ENCODE results near the gene TRH. TPM values are rescaled to one million over a fixed set of nuclear protein-coding genes. Genes with fewer than 3 reads are reported as not detected.

The TRH gene
- total and polyA plus RNA-seq, 7 donors, result not detected

DNA sequence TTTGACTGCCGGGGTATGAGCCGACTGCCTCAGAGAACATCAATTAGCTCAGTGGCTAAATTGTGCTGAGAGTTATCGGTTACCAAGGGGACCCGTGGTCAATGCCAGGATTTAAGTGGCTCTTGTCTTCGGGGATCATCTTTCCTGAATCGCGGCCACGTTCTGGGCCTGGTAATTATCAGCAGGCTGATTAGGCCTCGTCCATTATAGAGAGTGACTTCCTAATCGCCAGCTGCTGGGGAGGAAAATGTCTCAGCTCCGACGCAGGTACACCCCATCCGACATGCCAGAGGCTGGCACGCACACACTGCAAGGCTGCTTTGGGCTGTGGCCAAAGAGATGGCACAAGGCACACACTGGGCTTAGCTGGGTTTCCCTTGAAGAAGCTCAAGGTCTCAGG, 10.6 kb downstream of the TRH start:
- ATAC-seq, result no peak
- WGBS, 3 donors, result 41 to 60% (median 54%) methylated on average over 14 of the region's 14 CpGs
- H3K4me1 ChIP-seq, result no peaks in the 10 kb centered on the region
- no peak overlapping the region for H3K4me3 ChIP-seq
- no peaks in the 10 kb centered on the region for H3K36me3 ChIP-seq (ENCODE audit: insufficient read depth in 1 of 2, low read depth in 1 of 2)
- H3K9me3 ChIP-seq, result no peaks in the 10 kb centered on the region
- H3K27ac ChIP-seq, result no peak overlapping the region
- intact Hi-C loops (cut with DNase I), result no loop called here
- peaks cover 0 to 9% (median 0%) of the 10 kb centered on the region in 3 donors for H3K27me3 ChIP-seq (ENCODE audit: insufficient read depth in 3 of 3, low read length in 2 of 3)
- DNase-seq, result no peak
- TF ChIP-seq, protein P1, sequence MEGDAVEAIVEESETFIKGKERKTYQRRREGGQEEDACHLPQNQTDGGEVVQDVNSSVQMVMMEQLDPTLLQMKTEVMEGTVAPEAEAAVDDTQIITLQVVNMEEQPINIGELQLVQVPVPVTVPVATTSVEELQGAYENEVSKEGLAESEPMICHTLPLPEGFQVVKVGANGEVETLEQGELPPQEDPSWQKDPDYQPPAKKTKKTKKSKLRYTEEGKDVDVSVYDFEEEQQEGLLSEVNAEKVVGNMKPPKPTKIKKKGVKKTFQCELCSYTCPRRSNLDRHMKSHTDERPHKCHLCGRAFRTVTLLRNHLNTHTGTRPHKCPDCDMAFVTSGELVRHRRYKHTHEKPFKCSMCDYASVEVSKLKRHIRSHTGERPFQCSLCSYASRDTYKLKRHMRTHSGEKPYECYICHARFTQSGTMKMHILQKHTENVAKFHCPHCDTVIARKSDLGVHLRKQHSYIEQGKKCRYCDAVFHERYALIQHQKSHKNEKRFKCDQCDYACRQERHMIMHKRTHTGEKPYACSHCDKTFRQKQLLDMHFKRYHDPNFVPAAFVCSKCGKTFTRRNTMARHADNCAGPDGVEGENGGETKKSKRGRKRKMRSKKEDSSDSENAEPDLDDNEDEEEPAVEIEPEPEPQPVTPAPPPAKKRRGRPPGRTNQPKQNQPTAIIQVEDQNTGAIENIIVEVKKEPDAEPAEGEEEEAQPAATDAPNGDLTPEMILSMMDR (IDR thresholded peaks at IDR 0.05), result no peak

DNA sequence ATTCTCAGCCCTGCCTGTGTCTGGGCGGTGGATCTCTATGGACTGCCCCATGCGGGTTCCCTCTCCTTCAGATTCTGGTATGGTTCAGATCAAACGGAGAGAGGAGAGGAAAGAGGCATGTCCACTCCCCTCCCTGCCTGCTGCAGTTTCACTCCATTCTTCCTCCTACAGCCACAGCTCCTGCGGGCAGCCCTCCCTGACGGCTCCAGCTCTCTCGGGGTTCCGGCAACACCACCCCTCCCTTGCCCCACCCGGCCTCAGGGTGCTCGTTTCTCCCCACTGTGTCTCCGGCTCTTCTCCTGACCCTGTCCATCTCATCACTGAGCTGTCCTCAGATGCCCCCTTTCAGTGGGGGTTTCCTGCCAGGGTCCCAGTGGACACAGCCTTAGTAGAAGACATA, 13.9 kb downstream of the TRH start:
- Histone ChIP-seq H3K27me3 (ENCODE audit: insufficient read depth in 3 of 3, low read length in 2 of 3) (no peaks in the 10 kb centered on the region), H3K9me3 (no peaks in the 10 kb centered on the region), H3K4me3 (no peak overlapping the region), H3K4me1 (no peaks in the 10 kb centered on the region), H3K27ac (no peak overlapping the region), H3K36me3 (ENCODE audit: insufficient read depth in 1 of 2, low read depth in 1 of 2) (no peaks in the 10 kb centered on the region)
- no peak for ATAC-seq
- TF ChIP-seq, protein P1 (IDR thresholded peaks at IDR 0.05), result no peak
- 62 to 71% (median 66%) methylated on average over 10 of the region's 10 CpGs for WGBS, 3 donors
- intact Hi-C loops (cut with DNase I), result no loop called here
- no peak for DNase-seq

DNA sequence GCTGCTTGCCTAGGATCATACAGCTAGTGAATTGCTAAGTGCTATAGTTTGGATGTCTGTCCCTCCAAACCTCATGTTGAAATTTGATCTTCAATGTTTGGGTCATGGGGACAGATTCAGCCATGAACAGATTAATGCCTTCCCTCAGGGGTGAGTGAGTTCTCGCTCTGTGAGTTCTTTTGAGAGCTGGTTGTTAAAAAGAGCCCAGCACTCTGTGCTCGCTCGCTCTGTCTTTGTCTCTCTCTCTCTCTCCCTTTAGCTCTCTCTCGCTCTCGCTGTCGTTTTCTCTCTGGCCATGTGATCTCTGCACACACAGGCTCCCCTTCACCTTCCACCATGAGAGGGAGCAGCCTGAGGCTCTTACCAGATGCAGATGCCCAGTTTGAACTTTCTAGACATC, 14.9 kb downstream of the TRH start:
- Histone ChIP-seq H3K4me3 (no peak overlapping the region), H3K27ac (no peak overlapping the region), H3K36me3 (ENCODE audit: insufficient read depth in 1 of 2, low read depth in 1 of 2) (no peaks in the 10 kb centered on the region), H3K9me3 (no peaks in the 10 kb centered on the region), H3K4me1 (no peaks in the 10 kb centered on the region), H3K27me3 (ENCODE audit: insufficient read depth in 3 of 3, low read length in 2 of 3) (no peaks in the 10 kb centered on the region)
- TF ChIP-seq, protein P1 (IDR thresholded peaks at IDR 0.05), result no peak
- ATAC-seq (no peak), DNase-seq (no peak)
- 51 to 56% (median 55%) methylated on average over 6 of the region's 6 CpGs for WGBS, 3 donors
- intact Hi-C loops (cut with DNase I), result no loop called here

DNA sequence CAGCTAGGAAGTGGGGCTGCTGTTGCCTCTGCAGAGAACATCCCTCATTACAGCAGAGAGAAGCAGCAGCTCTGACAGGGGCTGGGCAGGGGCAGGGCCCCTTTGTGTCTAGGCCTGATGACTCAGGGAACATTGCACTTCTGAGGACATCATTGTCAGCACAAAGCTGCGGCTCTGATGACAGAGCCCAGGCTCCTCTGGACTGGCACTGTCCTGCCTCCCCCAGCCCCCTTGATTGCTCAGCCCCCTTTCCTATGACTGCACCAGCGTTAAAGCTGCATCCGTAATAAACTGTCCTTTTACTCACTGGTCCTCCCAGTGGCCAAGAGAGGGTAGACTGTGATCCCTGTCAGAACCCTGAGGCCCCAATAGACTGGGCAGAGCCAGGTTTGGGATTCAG, 18.3 kb downstream of the TRH start:
- DNase-seq (no peak), ATAC-seq (no peak)
- 47 to 77% (median 55%) methylated on average over 3 of the region's 3 CpGs for WGBS, 3 donors
- intact Hi-C loops (cut with DNase I), result no loop called here
- Histone ChIP-seq H3K4me1 (no peaks in the 10 kb centered on the region), H3K9me3 (no peaks in the 10 kb centered on the region), H3K27ac (no peak overlapping the region), H3K4me3 (no peak overlapping the region), H3K27me3 (ENCODE audit: insufficient read depth in 3 of 3, low read length in 2 of 3) (no peaks in the 10 kb centered on the region), H3K36me3 (ENCODE audit: insufficient read depth in 1 of 2, low read depth in 1 of 2) (no peaks in the 10 kb centered on the region)
- TF ChIP-seq, protein P1 (IDR thresholded peaks at IDR 0.05), result no peak

DNA sequence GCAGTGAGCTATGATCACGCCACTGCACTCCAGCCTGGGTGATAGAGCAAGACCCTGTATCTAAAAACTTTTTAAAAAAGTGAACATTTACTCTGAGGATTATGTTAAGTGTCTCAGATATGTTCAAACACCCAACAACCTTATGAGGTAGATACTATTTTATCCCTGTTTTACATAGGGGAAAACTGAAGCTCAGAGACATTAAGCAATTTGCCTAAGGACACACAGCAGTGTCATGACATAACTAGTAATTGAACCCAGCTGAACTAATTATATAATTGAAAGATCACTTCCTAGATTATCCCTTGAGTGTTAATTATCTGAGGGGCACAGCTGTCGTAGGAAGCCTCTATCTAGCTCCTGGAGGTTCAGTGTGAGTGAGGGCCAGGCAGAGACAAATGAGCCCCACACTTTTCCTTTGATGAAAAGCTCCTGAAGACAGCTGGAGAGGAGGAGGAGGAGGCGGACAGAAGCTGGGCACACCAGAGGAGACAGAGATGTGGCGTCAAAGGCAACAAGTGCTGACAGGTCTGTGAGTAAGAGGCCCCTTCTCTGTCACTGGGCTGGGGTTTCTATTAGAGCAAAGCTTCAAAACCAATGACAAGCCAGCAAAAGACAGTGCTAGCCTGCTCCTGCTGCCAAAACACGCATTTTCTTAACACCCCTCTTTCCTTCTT, 20.5 kb downstream of the TRH start:
- Histone ChIP-seq H3K36me3 (ENCODE audit: insufficient read depth in 1 of 2, low read depth in 1 of 2) (no peaks in the 10 kb centered on the region), H3K9me3 (no peaks in the 10 kb centered on the region), H3K4me3 (no peak overlapping the region), H3K27me3 (ENCODE audit: insufficient read depth in 3 of 3, low read length in 2 of 3) (no peaks in the 10 kb centered on the region), H3K27ac (no peak overlapping the region), H3K4me1 (no peaks in the 10 kb centered on the region)
- TF ChIP-seq, protein P1 (IDR thresholded peaks at IDR 0.05), result no peak
- intact Hi-C loops (cut with DNase I), result loop anchor here in 1 of 2 donors (5.0 kb wide), 1 partner anchor 53 kb away; no protein-coding TSS in a partner anchor
- WGBS, 3 donors, result 62 to 72% (median 72%) methylated on average over 5 of the region's 5 CpGs
- DNase-seq (no peak), ATAC-seq (no peak)

Measured in psoas muscle (tissue), 8 donors.